ENCODE measurements around the gene NMB.
"Not testable (repeated sequence)": the region's sequence is repeated elsewhere in the genome, so short reads cannot be mapped to it uniquely, and the experiment has no call there.

NMB gene

GRCh38 chr15:84654689-84655453, 3.1 kb downstream of the NMB start:
- peak in 13 of 14 donors; percentile 9 to 84 (median 68) for DNase-seq

GRCh38 chr15:84653910-84654688, 3.9 kb downstream of the NMB start, which contains the start of gene WDR73:
Gene WDR73 (minus strand): TSS chr15:84654283. CDS start chr15:84654274, 9 bp downstream.
- peak; percentile 68 to 99 (median 96) for DNase-seq

- DNase-seq, result no peak
These were observed 4.5 kb downstream of the NMB start for GRCh38 chr15:84653584-84653909.

GRCh38 chr15:84649706-84650105, 8.3 kb downstream of the NMB start:
- no peak for DNase-seq

DNA sequence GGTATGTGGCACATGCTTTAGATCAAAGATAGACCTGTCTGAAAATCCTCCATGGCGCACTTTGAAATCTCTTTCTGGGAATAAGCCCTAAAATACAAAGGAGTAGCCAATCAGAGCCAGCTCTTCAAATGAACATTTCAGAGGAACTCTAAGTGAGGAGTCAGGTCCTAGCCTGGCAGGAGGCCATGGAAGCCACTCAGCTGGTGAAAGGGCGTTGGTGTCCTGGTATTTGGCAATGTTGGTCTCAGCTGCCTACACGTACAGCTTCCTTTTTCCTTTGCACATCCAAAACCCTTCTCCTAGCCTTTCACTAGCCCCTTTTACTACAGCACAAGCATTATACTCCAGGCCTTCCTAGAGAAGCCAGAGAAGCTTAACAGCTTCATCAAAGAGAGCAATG, 9.5 kb downstream of the NMB start:
- DNase-seq, result no peak

- no peak for DNase-seq
These were observed 10.3 kb downstream of the NMB start for GRCh38 chr15:84647726-84648125.

DNA sequence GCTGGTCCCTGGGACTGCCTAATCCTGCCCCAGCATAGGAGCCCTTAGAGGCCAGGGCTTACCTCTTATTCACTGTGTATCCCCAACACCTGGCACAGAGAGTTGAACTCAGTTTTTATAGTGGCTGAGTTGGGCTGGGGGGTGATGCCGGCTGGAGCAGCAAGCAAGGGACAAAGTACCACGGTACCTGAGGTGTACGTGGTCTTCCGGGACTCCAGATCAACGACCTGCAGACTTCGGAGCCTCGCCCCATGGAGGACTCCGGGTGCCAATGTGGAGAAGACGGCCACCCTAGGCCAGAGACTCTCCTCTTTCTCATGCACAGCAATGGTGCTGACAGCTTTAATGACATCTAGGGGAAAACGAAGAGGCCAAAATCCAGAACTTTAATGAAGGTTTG, 12.0 kb downstream of the NMB start:
- no peak for DNase-seq

DNA sequence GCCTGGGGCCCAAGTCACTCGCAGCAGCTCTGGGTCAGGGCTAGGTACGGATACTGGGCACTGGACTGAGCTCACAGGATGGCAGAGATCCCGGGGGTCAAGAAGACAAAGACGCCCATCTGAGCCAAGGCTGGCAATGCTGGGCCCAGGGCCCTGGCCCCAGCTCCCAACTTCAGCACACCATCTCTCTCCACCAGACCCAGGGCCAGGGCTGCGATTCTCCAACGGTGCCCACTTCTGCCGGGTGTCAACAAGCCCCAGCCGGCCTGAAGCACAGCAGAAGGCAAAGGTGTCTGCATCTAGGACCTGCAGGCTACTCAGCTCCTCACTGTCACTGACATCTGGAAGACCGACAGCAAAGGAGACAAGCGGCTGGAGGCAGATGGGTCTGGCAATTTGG, 12.5 kb downstream of the NMB start:
- peak in 4 of 14 donors; percentile 9 to 41 (median 14) for DNase-seq

DNA sequence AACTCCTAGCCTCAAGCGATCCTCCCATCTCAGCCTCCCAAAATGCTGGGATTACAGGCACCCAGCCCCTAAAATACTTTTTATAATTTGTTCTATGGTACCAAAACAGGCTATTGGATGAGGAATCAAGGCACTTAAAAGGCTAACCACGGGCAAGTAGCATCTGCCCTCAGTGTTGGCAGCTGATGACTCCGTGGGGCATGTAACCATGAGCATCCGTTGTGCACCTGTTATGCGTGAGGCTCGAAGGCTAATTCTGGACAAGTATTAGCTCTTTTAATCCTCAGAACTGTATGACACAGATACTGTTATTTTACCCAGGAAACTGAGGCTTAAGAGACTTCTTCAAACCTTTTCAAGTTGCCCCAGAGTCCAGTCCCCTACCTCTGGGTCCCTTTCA, 14.2 kb downstream of the NMB start:
- no peak for DNase-seq

GRCh38 chr15:84642640-84643039, 15.4 kb downstream of the NMB start:
- not testable (repeated sequence) for DNase-seq

- not testable (repeated sequence) for DNase-seq
These were observed 16.1 kb downstream of the NMB start for GRCh38 chr15:84641871-84642270.

- DNase-seq, result peak in 4 of 14 donors; percentile 8 to 47 (median 26)
These were observed 19.9 kb downstream of the NMB start for GRCh38 chr15:84638103-84638502.

DNA sequence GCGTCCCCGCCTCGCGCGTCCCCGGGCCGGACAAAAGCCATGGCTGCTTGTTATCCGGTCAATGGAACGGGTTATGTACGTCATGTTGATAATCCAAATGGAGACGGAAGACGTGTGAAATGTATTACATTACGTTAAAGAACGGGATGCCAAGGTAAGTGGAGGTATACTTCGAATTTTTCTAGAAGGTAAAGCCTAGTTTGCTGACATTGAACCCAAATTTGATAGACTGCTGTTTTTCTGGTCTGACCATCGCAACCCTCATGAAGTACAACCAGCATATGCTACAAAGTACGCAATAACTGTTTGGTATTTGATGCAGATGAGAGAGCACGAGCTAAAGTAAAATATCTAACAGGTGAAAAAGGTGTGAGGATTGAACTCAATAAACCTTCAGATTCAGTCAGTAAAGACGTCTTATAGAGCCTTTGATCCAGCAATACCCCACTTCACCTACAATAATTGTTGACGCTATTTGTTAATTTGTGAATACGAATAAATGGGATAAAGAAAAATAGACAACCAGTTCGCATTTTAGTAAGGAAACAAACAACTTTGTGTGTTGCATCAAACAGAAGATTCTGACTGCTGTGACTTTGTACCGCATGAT, 23.7 kb downstream of the NMB start:
- peak in 1 of 14 donors; percentile 46 for DNase-seq

DNA sequence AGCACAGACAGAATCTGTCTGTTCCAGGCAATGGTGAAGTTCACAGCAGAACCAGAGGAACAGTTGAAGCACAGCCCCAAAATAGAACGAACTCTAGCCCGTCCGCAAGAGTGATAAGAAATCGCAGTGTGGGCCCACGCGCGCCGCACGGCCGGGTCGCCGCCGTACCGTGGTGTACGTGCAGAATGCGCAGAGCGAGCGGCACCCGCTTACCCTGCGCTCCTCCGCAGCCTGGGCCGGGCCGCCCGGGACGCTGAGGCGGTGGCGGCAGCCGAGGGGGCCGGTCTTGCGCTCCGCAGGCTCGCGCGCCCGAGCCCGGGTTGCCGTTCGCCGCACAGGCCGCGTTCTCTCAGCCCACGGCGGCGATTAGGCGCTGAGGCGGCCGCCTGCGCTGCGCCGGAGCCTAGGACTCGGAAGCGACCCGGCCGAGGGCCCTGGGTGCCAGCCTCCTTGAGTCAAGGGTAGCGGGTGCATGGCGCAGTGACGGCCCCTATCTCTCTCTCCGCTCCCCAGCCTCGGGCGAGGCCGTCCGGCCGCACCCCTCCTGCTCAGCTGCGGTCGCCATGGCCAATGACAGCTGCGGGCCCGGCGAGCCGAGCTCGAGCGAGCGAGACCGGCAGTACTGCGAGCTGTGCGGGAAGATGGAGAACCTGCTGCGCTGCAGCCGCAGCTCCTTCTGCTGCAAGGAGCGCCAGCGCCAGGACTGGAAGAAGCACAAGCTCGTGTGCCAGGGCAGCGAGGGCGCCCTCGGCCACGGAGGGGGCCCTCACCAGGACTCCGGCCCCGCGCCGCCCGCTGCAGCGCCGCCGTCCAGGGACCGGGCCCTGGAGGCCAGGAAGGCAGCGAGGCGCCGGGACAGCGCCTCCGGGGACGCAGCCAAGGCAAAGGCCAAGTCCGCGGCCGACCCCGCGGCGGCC, 24.4 kb downstream of the NMB start:
- peak in 12 of 14 donors; percentile 45 to 87 (median 74) for DNase-seq

- DNase-seq, result no peak
These were observed 26.2 kb downstream of the NMB start for GRCh38 chr15:84631706-84632272.

DNA sequence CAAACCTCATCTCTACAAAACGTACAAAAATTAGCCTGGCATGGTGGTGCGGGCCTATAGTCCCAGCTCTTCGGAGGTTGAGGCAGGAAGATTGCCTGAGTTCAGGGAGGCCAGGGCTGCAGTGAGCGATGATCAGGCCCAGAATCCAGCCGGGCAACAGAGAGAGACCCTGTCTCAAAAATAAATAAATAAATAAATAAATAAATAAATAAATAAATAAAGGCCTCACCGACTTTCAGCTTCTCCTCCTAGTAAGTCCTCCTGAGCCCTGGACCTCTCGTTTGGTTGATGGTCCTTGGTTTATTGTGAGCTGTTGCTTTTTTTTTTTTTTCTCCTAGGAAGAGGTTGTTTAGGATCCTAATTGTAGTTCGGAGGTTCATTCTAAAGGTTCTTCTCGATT, 29.0 kb downstream of the NMB start:
- DNase-seq, result no peak

- DNase-seq, result no peak
These were observed 32.9 kb downstream of the NMB start for GRCh38 chr15:84625123-84625522.

- no peak for DNase-seq
These were observed 33.6 kb downstream of the NMB start for GRCh38 chr15:84624359-84624758.

- no peak for DNase-seq
These were observed 36.5 kb downstream of the NMB start for GRCh38 chr15:84621358-84621979.

- DNase-seq, result no peak
These were observed 37.4 kb downstream of the NMB start for GRCh38 chr15:84620626-84621025.

- no peak for DNase-seq
These were observed 41.8 kb downstream of the NMB start for GRCh38 chr15:84616235-84616634.

All from C1 segment of cervical spinal cord (tissue), 14 donors.